Parathyroid adenoma (tissue), 2 donors: ENCODE data around the gene COL11A2.

Source experiments
- H2AFZ ChIP-seq: fragments of 300-600 bp; sonication (generic); one replicate; pipeline ENCODE4 v1.7.0; 2017; ENCODE audit warnings: antibody characterized with exemption, mild to moderate bottlenecking
- H3K27ac ChIP-seq: fragments of 300-600 bp; sonication (generic); one replicate; pipeline ENCODE4 v1.7.0; 2017
- H3K27me3 ChIP-seq: fragments of 300-600 bp; sonication (generic); one replicate; pipeline ENCODE4 v1.7.0; 2017; ENCODE audit warnings: low read length; ENCODE audit not compliant: control insufficient read depth, insufficient read depth
- H3K36me3 ChIP-seq: fragments of 300-600 bp; sonication (generic); one replicate; pipeline ENCODE4 v1.7.0; 2017; ENCODE audit warnings: low read length; ENCODE audit not compliant: control insufficient read depth, insufficient read depth
- H3K4me1 ChIP-seq: fragments of 300-600 bp; sonication (generic); one replicate; pipeline ENCODE4 v1.7.0; 2017; ENCODE audit warnings: control low read depth
- H3K4me2 ChIP-seq: fragments of 300-600 bp; sonication (generic); one replicate; pipeline ENCODE4 v1.7.0; 2017; ENCODE audit warnings: low read length
- H3K4me3 ChIP-seq: fragments of 300-600 bp; sonication (generic); one replicate; pipeline ENCODE4 v1.7.0; 2017; ENCODE audit warnings: low read depth, low read length
- H3K79me2 ChIP-seq: fragments of 300-600 bp; sonication (generic); one replicate; pipeline ENCODE4 v1.7.0; 2017; ENCODE audit warnings: control low read depth
- H3K9ac ChIP-seq: fragments of 300-600 bp; sonication (generic); one replicate; pipeline ENCODE4 v1.7.0; 2017; ENCODE audit warnings: mild to moderate bottlenecking
- H3K9me3 ChIP-seq: fragments of 300-600 bp; sonication (generic); one replicate; pipeline ENCODE4 v1.7.0; 2017; ENCODE audit warnings: low read length; ENCODE audit not compliant: control insufficient read depth
- CTCF ChIP-seq: fragments of 300-600 bp; sonication (generic); IDR thresholded peaks from one replicate; pipeline ENCODE4 v1.7.0; 2017; ENCODE audit warnings: antibody characterized with exemption, mild to moderate bottlenecking
- donor health status: primary hyperparathyroidism.

COL11A2 gene

GRCh38 chr6:33194431-33194979 is 2.2 kb upstream of the COL11A2 start:
- Histone ChIP-seq H3K27me3 (no peaks in the 10 kb centered on the region), H3K4me3 (no peak overlapping the region), H3K4me1 (peaks cover 31% of the 10 kb centered on the region), H3K4me2 (no peak overlapping the region), H3K27ac (no peak overlapping the region), H3K9ac (no peak overlapping the region), H3K36me3 (no peaks in the 10 kb centered on the region), H3K79me2 (peaks cover 1% of the 10 kb centered on the region), H3K9me3 (no peaks in the 10 kb centered on the region), H2AFZ (no peak overlapping the region)
- TF ChIP-seq CTCF: no peak

- no peaks in the 10 kb centered on the region for H3K36me3 ChIP-seq
- no peaks in the 10 kb centered on the region for H3K9me3 ChIP-seq
- H3K4me2 ChIP-seq: no peak overlapping the region
- no peak overlapping the region for H3K27ac ChIP-seq
- H3K27me3 ChIP-seq: no peaks in the 10 kb centered on the region
- no peak overlapping the region for H3K9ac ChIP-seq
- peaks cover 31% of the 10 kb centered on the region for H3K4me1 ChIP-seq
- TF ChIP-seq CTCF: no peak
- H3K79me2 ChIP-seq: no peaks in the 10 kb centered on the region
- no peak overlapping the region for H2AFZ ChIP-seq
- H3K4me3 ChIP-seq: no peak overlapping the region
Measured at GRCh38 chr6:33193619-33194018, 1.4 kb upstream of the COL11A2 start.

GRCh38 chr6:33192671-33193602 is 670 bp upstream of the COL11A2 start:
- no peak overlapping the region for H3K9ac ChIP-seq

GRCh38 chr6:33191383-33192104 is 723 bp downstream of the COL11A2 start:
- Histone ChIP-seq H3K9ac (no peak overlapping the region), H3K4me1 (peaks cover 22% of the 10 kb centered on the region), H3K9me3 (no peaks in the 10 kb centered on the region), H2AFZ (peak overlapping the region; percentile 53), H3K27ac (peak overlapping the region; percentile 50), H3K4me3 (no peak overlapping the region), H3K79me2 (no peaks in the 10 kb centered on the region), H3K27me3 (no peaks in the 10 kb centered on the region), H3K4me2 (peak overlapping the region; percentile 25), H3K36me3 (no peaks in the 10 kb centered on the region)
- no peak for TF ChIP-seq CTCF

More at GRCh38 chr6:33192671-33193602, 670 bp upstream of the COL11A2 start:
- Histone ChIP-seq H3K4me2 (peak overlapping the region; percentile 39), H3K27me3 (no peaks in the 10 kb centered on the region), H3K36me3 (no peaks in the 10 kb centered on the region), H3K27ac (no peak overlapping the region), H2AFZ (peak overlapping the region; percentile 79), H3K4me3 (no peak overlapping the region), H3K79me2 (no peaks in the 10 kb centered on the region), H3K9me3 (no peaks in the 10 kb centered on the region), H3K4me1 (peaks cover 29% of the 10 kb centered on the region)
- TF ChIP-seq CTCF: no peak
